Astrocyte (in vitro differentiated cells and primary cell): ENCODE results near the gene OCEL1. TPM values are rescaled to one million over a fixed set of nuclear protein-coding genes. Genes with fewer than 3 reads are reported as not detected.

Experiments used
- DNase-seq: peaks from one replicate; pipeline ENCODE4 v3.0.0-alpha.2; 2010; ENCODE audit warnings: low read depth
- FAIRE-seq: peaks from 2 replicates; lab custom pipeline; 2011; peaks lifted over from hg19 to GRCh38; lab: Jason Lieb, UNC
- H2AFZ ChIP-seq: 2 replicates; pipeline ENCODE4 v1.6.0; 2012; ENCODE audit warnings: low read depth, low read length, inconsistent platforms
- H3K27ac ChIP-seq: 2 replicates; pipeline ENCODE4 v1.5.1; 2011; ENCODE audit warnings: low read depth, low read length, inconsistent platforms
- H3K27me3 ChIP-seq: 2 replicates; pipeline ENCODE4 v1.6.0; 2011; ENCODE audit warnings: low read length, inconsistent platforms; ENCODE audit not compliant: insufficient read depth
- H3K36me3 ChIP-seq: 2 replicates; pipeline ENCODE4 v1.5.1; 2011; ENCODE audit warnings: low read length, inconsistent platforms; ENCODE audit not compliant: insufficient read depth
- H3K4me1 ChIP-seq: 2 replicates; pipeline ENCODE4 v1.5.1; 2011; ENCODE audit warnings: low read length, inconsistent platforms; ENCODE audit not compliant: insufficient read depth
- H3K4me2 ChIP-seq: 2 replicates; pipeline ENCODE4 v1.6.0; 2012; ENCODE audit warnings: low read length, inconsistent platforms
- H3K4me3 ChIP-seq: 2 replicates; pipeline ENCODE4 v1.5.1; 2011; ENCODE audit warnings: low read depth, mild to moderate bottlenecking, low read length, inconsistent platforms; ENCODE audit not compliant: insufficient read depth
- H3K79me2 ChIP-seq: 2 replicates; pipeline ENCODE4 v1.6.0; 2012; ENCODE audit warnings: mild to moderate bottlenecking, low read length, inconsistent platforms; ENCODE audit not compliant: insufficient read depth
- H3K9ac ChIP-seq: 2 replicates; pipeline ENCODE4 v1.6.0; 2012; ENCODE audit warnings: mild to moderate bottlenecking, low read length, inconsistent platforms
- H3K9me3 ChIP-seq: 2 replicates; pipeline ENCODE4 v1.5.1; 2012; ENCODE audit warnings: low read depth, mild to moderate bottlenecking, low read length, inconsistent platforms; ENCODE audit not compliant: insufficient read depth
- H4K20me1 ChIP-seq: 2 replicates; pipeline ENCODE4 v1.6.0; 2012; ENCODE audit warnings: low read length, inconsistent platforms; ENCODE audit not compliant: insufficient read depth
- H3K27ac Mint-ChIP-seq: one replicate; pipeline ENCODE4 v1.8.0; 2021; ENCODE audit warnings: mild to moderate bottlenecking, mixed read lengths; ENCODE audit not compliant: unreplicated experiment
- H3K27me3 Mint-ChIP-seq: one replicate; pipeline ENCODE4 v1.8.0; 2021; ENCODE audit warnings: low read depth, mixed read lengths; ENCODE audit not compliant: unreplicated experiment
- H3K36me3 Mint-ChIP-seq: one replicate; pipeline ENCODE4 v1.8.0; 2021; ENCODE audit warnings: low read depth, mixed read lengths; ENCODE audit not compliant: unreplicated experiment
- H3K4me1 Mint-ChIP-seq: one replicate; pipeline ENCODE4 v1.8.0; 2021; ENCODE audit warnings: low read depth, mixed read lengths; ENCODE audit not compliant: unreplicated experiment
- H3K4me3 Mint-ChIP-seq: one replicate; pipeline ENCODE4 v1.8.0; 2021; ENCODE audit warnings: mild to moderate bottlenecking, moderate library complexity, mixed read lengths; ENCODE audit not compliant: unreplicated experiment
- H3K9me3 Mint-ChIP-seq: one replicate; pipeline ENCODE4 v1.8.0; 2021; ENCODE audit warnings: mild to moderate bottlenecking, mixed read lengths; ENCODE audit not compliant: unreplicated experiment
- CTCF ChIP-seq: IDR thresholded peaks from 2 replicates; pipeline ENCODE4 v1.5.1; 2011; ENCODE audit warnings: low read depth, mild to moderate bottlenecking, inconsistent platforms, low read length, moderate library complexity; ENCODE audit not compliant: insufficient read depth
- EZH2 ChIP-seq: IDR thresholded peaks from 2 replicates; pipeline ENCODE4 v1.6.1; 2012; ENCODE audit warnings: mild to moderate bottlenecking, low read length, inconsistent platforms; ENCODE audit not compliant: insufficient read depth
- total RNA-seq: library from RNA; stranded (reverse); gene quantifications from 2 replicates; pipeline ENCODE4 v1.2.1, GENCODE V29; 2021

OCEL1 gene
- total RNA-seq, 1 donor from 2014 or later, result 12.3 TPM

GRCh38 chr19:17200408-17201079 is 25.5 kb upstream of the OCEL1 start:
- Histone ChIP-seq H3K4me1 (no peaks in the 10 kb centered on the region), H3K4me2 (no peak overlapping the region), H3K27me3 (no peaks in the 10 kb centered on the region), H3K36me3 (peaks cover 25% of the 10 kb centered on the region), H3K27ac (no peak overlapping the region), H2AFZ (no peak overlapping the region), H3K79me2 (no peaks in the 10 kb centered on the region), H3K4me3 (no peak overlapping the region), H3K9me3 (no peaks in the 10 kb centered on the region), H3K9ac (no peak overlapping the region), H4K20me1 (peaks cover 18% of the 10 kb centered on the region)
- no peak for FAIRE-seq
- H3K27me3 Mint-ChIP-seq, result no peaks in the 10 kb centered on the region
- H3K36me3 Mint-ChIP-seq, result peaks cover 46% of the 10 kb centered on the region
- H3K9me3 Mint-ChIP-seq, result peaks cover 2% of the 10 kb centered on the region
- H3K4me3 Mint-ChIP-seq, result no peak overlapping the region
- no peak for DNase-seq
- TF ChIP-seq EZH2 (no peak), CTCF (no peak)
- no peaks in the 10 kb centered on the region for H3K4me1 Mint-ChIP-seq
- no peak overlapping the region for H3K27ac Mint-ChIP-seq

- Histone ChIP-seq H2AFZ (no peak overlapping the region), H3K79me2 (no peaks in the 10 kb centered on the region), H3K4me3 (no peak overlapping the region), H3K4me2 (no peak overlapping the region), H3K4me1 (no peaks in the 10 kb centered on the region), H3K36me3 (peaks cover 25% of the 10 kb centered on the region), H4K20me1 (peaks cover 14% of the 10 kb centered on the region), H3K9ac (no peak overlapping the region), H3K27me3 (no peaks in the 10 kb centered on the region), H3K9me3 (no peaks in the 10 kb centered on the region), H3K27ac (no peak overlapping the region)
- H3K9me3 Mint-ChIP-seq, result no peaks in the 10 kb centered on the region
- H3K27ac Mint-ChIP-seq, result no peak overlapping the region
- DNase-seq (no peak), FAIRE-seq (no peak)
- no peaks in the 10 kb centered on the region for H3K27me3 Mint-ChIP-seq
- TF ChIP-seq EZH2 (no peak), CTCF (no peak)
- H3K4me1 Mint-ChIP-seq, result no peaks in the 10 kb centered on the region
- peaks cover 44% of the 10 kb centered on the region for H3K36me3 Mint-ChIP-seq
- H3K4me3 Mint-ChIP-seq, result no peak overlapping the region
Observed at GRCh38 chr19:17202249-17202648, 23.8 kb upstream of the OCEL1 start.

GRCh38 chr19:17202713-17203112 is 23.3 kb upstream of the OCEL1 start:
- TF ChIP-seq CTCF (no peak), EZH2 (no peak)
- Histone ChIP-seq H4K20me1 (peaks cover 14% of the 10 kb centered on the region), H3K9me3 (no peaks in the 10 kb centered on the region), H3K36me3 (peaks cover 25% of the 10 kb centered on the region), H3K27me3 (no peaks in the 10 kb centered on the region), H3K9ac (no peak overlapping the region), H3K4me3 (no peak overlapping the region), H3K4me2 (no peak overlapping the region), H2AFZ (no peak overlapping the region), H3K27ac (no peak overlapping the region), H3K79me2 (no peaks in the 10 kb centered on the region), H3K4me1 (no peaks in the 10 kb centered on the region)
- Mint-ChIP-seq H3K4me3 (no peak overlapping the region), H3K36me3 (peaks cover 41% of the 10 kb centered on the region), H3K4me1 (no peaks in the 10 kb centered on the region), H3K9me3 (no peaks in the 10 kb centered on the region), H3K27ac (no peak overlapping the region), H3K27me3 (no peaks in the 10 kb centered on the region)
- FAIRE-seq (no peak), DNase-seq (no peak)
